Skeletal muscle satellite cell (primary cell): Measurements from ENCODE around the gene CHST11.

Experiments used
- H3K27me3 ChIP-seq: 2 replicates; pipeline ENCODE4 v1.7.0; 2013; ENCODE audit warnings: low read length; ENCODE audit not compliant: control insufficient read depth, insufficient read depth
- H3K36me3 ChIP-seq: 2 replicates; pipeline ENCODE4 v1.7.0; 2013; ENCODE audit warnings: mild to moderate bottlenecking, control low read depth, low read length; ENCODE audit not compliant: insufficient read depth
- H3K4me1 ChIP-seq: 2 replicates; pipeline ENCODE4 v1.7.0; 2013; ENCODE audit warnings: low read length; ENCODE audit not compliant: control insufficient read depth, insufficient read depth
- H3K4me2 ChIP-seq: 2 replicates; pipeline ENCODE4 v1.7.0; 2013; ENCODE audit warnings: mild to moderate bottlenecking, low read length
- H3K4me3 ChIP-seq: 2 replicates; pipeline ENCODE4 v1.7.0; 2013; ENCODE audit warnings: low read length
- H3K9ac ChIP-seq: 2 replicates; pipeline ENCODE4 v1.7.0; 2013; ENCODE audit warnings: mild to moderate bottlenecking, low read depth, low read length, moderate library complexity
- H3K9me3 ChIP-seq: replicated peaks from 2 replicates; pipeline ENCODE4 v1.7.0; 2013; ENCODE audit warnings: mild to moderate bottlenecking, control low read depth, low read length

The CHST11 gene

DNA sequence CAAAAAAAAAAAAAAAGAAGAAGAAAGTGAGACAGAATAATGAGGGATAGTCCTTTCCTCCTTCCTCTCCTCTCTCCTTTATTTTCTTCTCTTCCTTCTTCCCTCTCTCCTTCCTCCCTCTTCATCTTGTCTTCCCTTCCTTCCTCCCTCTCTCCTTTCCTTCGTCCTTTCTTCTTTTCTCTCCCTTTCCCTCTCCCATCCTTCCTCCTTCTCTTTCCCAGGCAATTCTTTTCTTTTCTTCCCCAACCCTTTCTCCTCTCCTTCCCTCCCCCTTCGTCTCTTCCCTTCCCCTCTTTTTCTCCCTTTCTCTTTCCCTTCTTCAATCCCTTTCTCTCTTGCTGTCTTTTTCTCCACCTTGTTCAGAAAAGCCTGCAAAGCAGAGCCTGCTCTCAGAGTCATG, 3.6 kb upstream of the CHST11 start:
- Histone ChIP-seq H3K36me3 (no peaks in the 10 kb centered on the region), H3K27me3 (no peaks in the 10 kb centered on the region), H3K9me3 (no peaks in the 10 kb centered on the region), H3K9ac (no peak overlapping the region), H3K4me2 (no peak overlapping the region), H3K4me1 (peaks cover 17% of the 10 kb centered on the region), H3K4me3 (no peak overlapping the region)

DNA sequence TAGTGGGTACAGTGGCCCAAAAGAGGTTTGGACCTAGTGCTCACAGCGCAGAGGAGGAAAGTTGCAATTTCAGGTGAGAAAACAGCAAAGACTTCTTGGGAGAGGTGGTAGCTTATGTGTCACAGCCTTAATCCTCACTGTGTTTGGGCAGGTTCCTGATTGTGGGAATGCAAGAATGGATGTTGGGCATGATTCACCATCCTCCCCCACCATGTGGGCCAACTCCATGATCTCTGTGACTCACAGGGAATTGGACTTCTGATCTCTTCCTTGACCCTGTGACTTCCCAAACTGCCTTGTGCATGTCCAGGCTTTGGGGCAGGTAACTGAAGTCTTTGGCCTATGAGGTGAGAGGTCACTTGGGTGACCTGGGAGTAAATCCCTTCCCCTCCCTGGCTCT, 1.8 kb upstream of the CHST11 start:
- Histone ChIP-seq H3K36me3 (no peaks in the 10 kb centered on the region), H3K4me3 (no peak overlapping the region), H3K9ac (no peak overlapping the region)

DNA sequence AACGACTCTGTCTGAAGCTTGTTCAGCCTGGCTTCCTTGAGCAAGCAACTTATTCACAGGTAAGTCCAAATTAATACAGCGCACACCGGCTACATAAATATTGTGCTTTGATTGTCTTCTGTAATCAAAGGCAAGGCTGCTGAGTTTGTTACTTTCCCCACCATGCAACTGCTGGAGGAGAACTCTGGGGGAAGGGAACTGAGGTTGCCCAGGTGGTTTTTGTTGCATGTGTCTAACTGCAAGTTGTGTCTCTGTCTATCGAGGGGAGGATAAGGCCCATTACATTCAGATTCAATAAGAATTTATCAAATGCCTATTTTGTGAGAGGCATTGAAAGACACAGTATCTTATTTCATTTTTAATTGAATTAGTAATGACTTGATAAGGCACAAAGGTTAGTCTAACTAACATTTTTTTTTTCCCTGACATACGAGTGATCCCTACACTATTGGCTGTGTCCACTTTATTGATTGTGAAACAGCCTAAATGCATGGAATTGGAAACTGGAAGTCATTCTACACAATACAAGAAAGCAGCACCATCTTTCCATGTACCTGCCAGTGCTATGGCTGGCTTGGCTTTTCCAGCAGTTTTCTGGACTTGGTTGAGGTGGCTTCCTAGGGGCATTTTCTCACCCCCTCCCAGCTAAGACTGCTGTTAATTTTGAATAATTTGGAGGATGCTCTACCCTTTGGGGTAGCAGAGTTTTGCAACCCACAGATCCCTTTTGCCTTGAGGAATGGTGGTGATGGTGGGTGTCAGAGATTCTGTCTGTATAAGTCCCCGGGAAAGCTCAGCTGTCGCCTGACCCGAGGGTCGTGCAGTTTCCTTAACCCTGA, 951 bp upstream of the CHST11 start:
- Histone ChIP-seq H3K4me1 (peaks cover 31% of the 10 kb centered on the region), H3K4me3 (peak overlapping the region; percentile 83), H3K27me3 (no peaks in the 10 kb centered on the region), H3K9me3 (no peaks in the 10 kb centered on the region), H3K9ac (peak overlapping the region; percentile 82), H3K4me2 (peak overlapping the region; percentile 87), H3K36me3 (no peaks in the 10 kb centered on the region)

More for the DNA sequence above, 1.8 kb upstream of the CHST11 start:
- H3K27me3 ChIP-seq, result no peaks in the 10 kb centered on the region
- H3K4me1 ChIP-seq, result peaks cover 31% of the 10 kb centered on the region
- H3K4me2 ChIP-seq, result no peak overlapping the region
- no peaks in the 10 kb centered on the region for H3K9me3 ChIP-seq

DNA sequence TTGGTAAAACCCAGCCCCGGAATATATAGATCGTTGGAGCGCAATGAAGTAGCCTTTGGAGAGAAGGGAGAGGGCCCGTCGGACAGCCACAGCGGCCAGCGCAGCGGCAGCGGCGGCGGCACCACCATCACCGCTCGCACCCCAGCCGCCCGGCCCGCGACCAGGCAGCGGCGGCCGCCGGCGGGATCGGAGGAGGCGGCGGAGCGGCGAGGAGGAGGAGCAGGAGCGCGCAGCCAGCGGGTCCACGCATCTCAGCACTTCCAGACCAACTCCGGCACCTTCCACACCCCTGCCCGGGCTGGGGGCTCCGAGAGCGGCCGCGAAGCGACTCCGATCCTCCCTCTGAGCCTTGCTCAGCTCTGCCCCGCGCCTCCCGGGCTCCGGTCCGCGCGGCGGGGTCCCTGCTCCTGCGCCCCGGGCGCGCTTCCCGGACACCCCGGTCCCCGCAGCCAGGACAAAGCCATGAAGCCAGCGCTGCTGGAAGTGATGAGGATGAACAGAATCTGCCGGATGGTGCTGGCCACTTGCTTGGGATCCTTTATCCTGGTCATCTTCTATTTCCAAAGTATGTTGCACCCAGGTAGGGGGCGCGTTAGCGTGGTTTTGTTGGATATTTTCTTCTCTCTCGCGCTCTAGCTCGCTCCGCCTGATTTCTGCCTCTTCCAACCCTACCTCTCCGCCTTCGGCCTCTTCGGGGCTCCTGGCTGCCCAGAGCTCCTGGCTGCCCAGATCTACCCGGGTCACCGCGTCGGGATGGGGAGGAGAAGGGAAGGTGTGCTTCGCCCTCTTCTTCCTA, 400 bp downstream of the CHST11 start:
- no peaks in the 10 kb centered on the region for H3K36me3 ChIP-seq
- no peaks in the 10 kb centered on the region for H3K27me3 ChIP-seq
- peak overlapping the region; percentile 82 for H3K9ac ChIP-seq
- H3K9me3 ChIP-seq, result no peaks in the 10 kb centered on the region
- peak overlapping the region; percentile 83 for H3K4me3 ChIP-seq
- peak overlapping the region; percentile 87 for H3K4me2 ChIP-seq
- peaks cover 31% of the 10 kb centered on the region for H3K4me1 ChIP-seq

DNA sequence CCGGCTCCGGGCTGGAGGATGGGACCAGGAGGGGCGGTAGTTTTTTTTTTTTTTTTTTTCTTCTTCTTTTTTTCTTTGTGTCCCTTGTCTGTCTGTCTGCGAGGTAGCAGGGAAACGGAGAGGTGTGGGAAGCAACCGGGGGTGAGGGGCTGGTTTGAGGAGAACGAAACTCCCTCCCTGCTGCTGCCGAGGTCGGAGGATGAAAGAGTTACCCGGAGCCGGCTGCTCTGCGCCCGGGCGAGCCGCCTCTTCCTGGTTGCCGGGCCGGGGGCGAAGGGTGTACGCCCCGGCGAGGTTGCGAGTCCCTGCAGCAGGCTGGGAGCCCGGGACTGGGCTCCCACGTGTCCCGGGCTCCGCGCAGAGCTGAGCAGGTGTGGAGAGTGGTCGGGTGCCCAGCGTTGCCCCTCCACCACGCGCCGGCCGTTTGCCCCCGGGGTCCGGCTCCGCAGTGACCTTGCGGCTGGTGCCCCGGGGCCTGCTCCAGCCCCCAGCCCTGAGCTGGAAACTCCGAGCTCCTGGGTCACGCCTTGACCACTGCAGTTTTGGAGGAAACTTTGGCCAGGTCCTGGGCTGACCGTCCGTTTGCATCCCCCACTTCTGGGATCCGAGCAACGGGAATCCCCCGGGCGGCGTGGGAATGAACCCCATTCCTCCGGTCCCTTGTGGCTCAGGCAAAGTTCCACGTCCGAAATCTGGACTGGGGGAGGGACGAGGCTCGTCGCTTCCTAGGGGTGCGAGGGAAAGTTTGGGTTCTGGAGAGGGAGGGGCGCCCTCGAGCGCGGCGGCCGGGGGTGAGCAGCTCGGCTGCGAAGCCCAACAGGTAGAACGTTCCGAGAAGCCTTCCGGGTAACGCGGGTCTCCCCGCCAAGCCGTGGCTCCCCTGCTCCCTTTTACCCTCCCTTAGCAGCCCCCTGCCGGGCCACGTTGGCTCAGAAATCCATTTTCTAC, 1.3 kb downstream of the CHST11 start:
- peak overlapping the region; percentile 83 for H3K4me3 ChIP-seq
- peak overlapping the region; percentile 87 for H3K4me2 ChIP-seq
- peak overlapping the region; percentile 82 for H3K9ac ChIP-seq
- H3K9me3 ChIP-seq, result no peaks in the 10 kb centered on the region
- H3K4me1 ChIP-seq, result peaks cover 38% of the 10 kb centered on the region
- no peaks in the 10 kb centered on the region for H3K36me3 ChIP-seq
- H3K27me3 ChIP-seq, result no peaks in the 10 kb centered on the region

DNA sequence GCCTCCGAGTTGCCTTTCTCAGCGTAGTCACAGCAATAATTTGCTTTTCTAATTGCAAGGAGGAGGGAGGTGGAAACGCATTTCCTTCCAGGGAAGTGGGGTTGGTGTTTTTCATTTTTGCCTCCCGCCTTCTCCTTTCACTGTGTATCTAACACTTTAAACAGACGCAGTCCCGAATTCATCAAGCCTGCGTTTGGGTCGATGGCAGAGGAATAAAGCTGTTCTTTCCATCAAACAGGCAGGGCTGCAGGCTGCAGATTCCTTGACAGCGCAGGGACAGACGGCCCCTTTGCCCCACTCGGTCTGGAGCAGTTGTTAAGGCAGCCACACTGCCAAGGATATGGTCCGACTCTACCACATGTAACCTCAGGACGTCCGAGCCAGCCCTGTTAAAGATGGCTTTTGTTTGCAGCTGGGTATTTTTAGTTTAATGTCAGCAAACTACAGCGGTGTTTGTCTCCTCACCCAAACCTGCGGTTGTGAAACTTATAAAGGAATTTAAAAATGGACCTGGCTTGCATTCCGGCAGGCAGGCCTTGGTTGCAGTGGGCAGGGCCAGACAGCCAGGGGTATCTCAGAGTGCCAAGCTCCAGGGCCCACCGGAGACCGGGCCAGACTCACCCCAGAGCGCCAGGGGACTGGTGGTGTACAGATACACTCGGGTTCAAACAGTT, 2.1 kb downstream of the CHST11 start:
- Histone ChIP-seq H3K4me3 (peak overlapping the region; percentile 83), H3K4me1 (peaks cover 41% of the 10 kb centered on the region), H3K9me3 (no peaks in the 10 kb centered on the region), H3K9ac (peak overlapping the region; percentile 82), H3K27me3 (no peaks in the 10 kb centered on the region), H3K4me2 (peak overlapping the region; percentile 87), H3K36me3 (no peaks in the 10 kb centered on the region)

DNA sequence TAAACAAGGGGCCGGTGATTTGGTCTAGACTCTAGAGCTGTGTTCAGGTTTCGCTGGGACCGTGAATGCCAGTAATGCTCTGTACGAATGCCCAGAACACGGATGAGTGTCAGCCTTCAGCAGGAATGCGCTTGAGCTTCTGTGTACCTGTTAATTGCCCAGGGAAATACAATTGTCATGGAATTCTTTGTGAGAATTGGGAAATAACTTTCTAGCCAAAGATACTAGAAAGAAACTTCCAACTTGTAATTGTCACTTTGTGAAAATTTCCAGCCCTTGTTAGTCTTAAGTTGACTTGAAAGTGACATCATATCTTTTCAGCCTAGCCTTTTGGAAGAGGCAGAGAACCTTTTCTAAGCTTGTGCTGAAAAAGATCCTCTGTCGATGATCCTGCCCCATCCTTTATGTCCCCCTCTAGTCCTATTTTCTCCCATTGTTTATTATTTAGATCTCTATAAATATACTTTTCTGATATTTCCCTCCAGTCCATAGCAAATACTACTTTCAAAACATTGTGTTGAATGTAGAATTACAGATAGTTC, 2.7 kb downstream of the CHST11 start:
- H3K4me1 ChIP-seq, result peaks cover 41% of the 10 kb centered on the region
- peak overlapping the region; percentile 87 for H3K4me2 ChIP-seq
- no peaks in the 10 kb centered on the region for H3K27me3 ChIP-seq
- peak overlapping the region; percentile 82 for H3K9ac ChIP-seq
- no peaks in the 10 kb centered on the region for H3K9me3 ChIP-seq
- H3K36me3 ChIP-seq, result no peaks in the 10 kb centered on the region
- H3K4me3 ChIP-seq, result peak overlapping the region; percentile 83

DNA sequence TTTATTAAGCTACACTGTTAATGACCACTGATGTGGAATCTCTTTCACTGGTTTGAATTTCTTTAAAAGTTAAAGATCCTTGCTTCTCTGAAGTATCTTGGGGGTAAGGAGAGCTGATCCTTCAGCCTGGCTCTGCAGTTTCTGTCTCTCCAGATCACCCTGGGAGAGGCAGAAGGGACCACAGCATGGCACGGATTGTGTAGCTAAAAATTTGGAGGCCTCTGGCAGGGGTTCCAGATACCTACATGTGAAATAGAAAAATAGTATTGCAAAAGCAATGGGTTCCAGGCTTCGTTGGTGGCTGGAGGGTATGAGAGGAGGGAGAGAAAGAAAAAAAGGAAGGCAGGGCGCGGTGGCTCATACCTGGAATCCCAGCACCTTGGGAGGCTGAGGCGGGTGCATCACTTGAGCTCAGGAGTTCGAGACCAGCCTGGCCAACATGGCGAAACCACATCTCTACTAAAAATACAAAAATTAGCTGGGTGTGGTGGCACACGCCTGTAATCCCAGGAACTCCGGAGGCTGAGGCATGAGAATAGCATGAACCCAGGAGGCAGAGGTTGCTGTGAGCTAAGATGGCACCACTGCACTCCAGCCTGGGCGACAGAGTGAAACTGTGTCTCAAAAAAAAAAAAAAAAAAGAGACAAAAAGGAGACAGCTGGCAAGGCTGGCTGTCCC, 3.4 kb downstream of the CHST11 start:
- H3K4me2 ChIP-seq, result no peak overlapping the region
- no peaks in the 10 kb centered on the region for H3K9me3 ChIP-seq
- peaks cover 35% of the 10 kb centered on the region for H3K4me1 ChIP-seq
- no peak overlapping the region for H3K9ac ChIP-seq
- no peaks in the 10 kb centered on the region for H3K36me3 ChIP-seq
- no peaks in the 10 kb centered on the region for H3K27me3 ChIP-seq
- H3K4me3 ChIP-seq, result no peak overlapping the region

DNA sequence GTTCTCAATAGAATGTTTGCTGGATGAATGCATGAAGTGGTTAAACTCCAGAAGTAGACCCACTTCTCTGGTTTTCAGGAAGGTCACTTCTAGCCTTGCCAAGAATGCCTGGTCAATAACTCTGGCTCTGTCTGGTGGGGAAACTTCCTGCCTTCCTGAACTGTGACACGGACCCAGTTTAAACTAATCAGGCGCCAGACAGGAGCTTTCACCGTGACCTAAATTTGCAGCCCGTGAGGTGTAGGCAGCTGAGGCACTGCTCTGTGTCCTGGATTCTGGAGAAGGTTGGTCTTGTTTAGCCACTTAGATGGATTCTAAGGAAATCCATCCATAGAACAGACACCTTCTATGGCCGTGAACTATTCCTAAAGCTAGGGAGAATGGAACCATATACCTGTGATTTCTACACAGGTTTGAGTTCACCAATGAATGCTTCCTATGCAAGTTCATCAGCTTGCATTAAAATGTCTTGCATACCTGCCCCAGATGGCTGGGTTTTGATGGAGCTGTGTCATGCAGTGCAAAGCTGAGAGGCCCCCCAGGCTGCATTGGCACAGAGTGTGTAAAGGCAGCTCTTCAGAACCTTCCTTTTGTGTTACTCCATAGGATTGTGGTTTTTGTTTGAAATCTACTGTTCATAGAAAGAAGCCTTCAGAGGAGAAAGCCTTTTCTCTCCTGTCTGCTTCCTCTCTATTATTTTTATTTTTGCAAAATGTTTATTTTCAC, 4.4 kb downstream of the CHST11 start:
- Histone ChIP-seq H3K36me3 (no peaks in the 10 kb centered on the region), H3K9ac (no peak overlapping the region), H3K9me3 (no peaks in the 10 kb centered on the region), H3K4me3 (no peak overlapping the region), H3K4me2 (no peak overlapping the region), H3K27me3 (no peaks in the 10 kb centered on the region), H3K4me1 (peaks cover 25% of the 10 kb centered on the region)

DNA sequence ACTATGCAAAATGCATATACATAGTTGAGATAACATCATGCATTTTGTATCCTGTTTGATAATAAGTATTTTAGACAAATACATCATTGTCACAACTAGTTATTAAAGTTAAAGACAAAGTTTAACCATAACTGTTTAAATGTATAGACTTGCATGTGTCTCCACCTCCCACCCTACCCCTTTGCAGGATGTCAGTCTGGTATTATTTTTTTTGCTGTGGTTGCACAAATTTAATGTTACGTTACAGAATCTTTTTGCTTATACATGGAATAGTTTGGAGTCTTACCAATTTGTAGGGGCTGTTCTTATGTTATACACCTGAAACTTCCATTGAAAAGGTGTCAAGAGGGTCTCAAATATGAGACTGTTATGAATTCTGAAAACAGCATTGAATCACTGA, 5.6 kb downstream of the CHST11 start:
- H3K9me3 ChIP-seq, result no peaks in the 10 kb centered on the region
- no peak overlapping the region for H3K9ac ChIP-seq
- peaks cover 24% of the 10 kb centered on the region for H3K4me1 ChIP-seq
- no peak overlapping the region for H3K4me3 ChIP-seq
- no peaks in the 10 kb centered on the region for H3K36me3 ChIP-seq
- no peaks in the 10 kb centered on the region for H3K27me3 ChIP-seq
- H3K4me2 ChIP-seq, result no peak overlapping the region
